Measurements from ENCODE around the gene TMEM61. TPM values are rescaled to one million over a fixed set of nuclear protein-coding genes. Genes with fewer than 3 reads are reported as not detected.
A peak's percentile ranks its signal among the peaks of the same experiment; 100 is the strongest.

The TMEM61 gene
- total RNA-seq, 1 experiment from 2014 or later: not detected

- no peak for TF ChIP-seq CTCF (IDR thresholded peaks at IDR 0.05; ENCODE audit: insufficient read depth in 1 of 2, low read depth in 1 of 2, low read length in 1 of 2, severe bottlenecking in 1 of 2, unreplicated experiment in 1 of 2)
- Mint-ChIP-seq H3K27ac (ENCODE audit: unreplicated experiment) (no peak overlapping the region), H3K9me3 (ENCODE audit: unreplicated experiment) (no peaks in the 10 kb centered on the region), H3K4me1 (ENCODE audit: low read depth, unreplicated experiment) (peaks cover 5% of the 10 kb centered on the region), H3K36me3 (ENCODE audit: insufficient read depth, unreplicated experiment) (no peaks in the 10 kb centered on the region), H3K27me3 (ENCODE audit: insufficient read depth, unreplicated experiment) (no peaks in the 10 kb centered on the region), H3K4me3 (ENCODE audit: unreplicated experiment) (no peak overlapping the region)
- BruUV-seq (replicated peaks): no TSS peak
- intact Hi-C loops (cut with micrococcal nuclease; ENCODE audit: unreplicated experiment): loop anchor here (1.0 kb wide), 1 partner anchor 14 kb away; no protein-coding TSS in a partner anchor
- Histone ChIP-seq H3K27me3 (replicated peaks; ENCODE audit: control insufficient read depth, insufficient read depth, low read length) (no peaks in the 10 kb centered on the region), H3K4me3 (ENCODE audit: low read depth, low read length) (no peak overlapping the region), H3K9me3 (no peaks in the 10 kb centered on the region), H3K4me1 (no peaks in the 10 kb centered on the region), H3K36me3 (ENCODE audit: control insufficient read depth, insufficient read depth, low read length) (no peaks in the 10 kb centered on the region)
- no peak for DNase-seq
- POLR2A ChIA-PET: no interaction called here
- CTCF ChIA-PET: no interaction called here
Measured at GRCh38 chr1:54976747-54977146, 3.7 kb upstream of the TMEM61 start.

GRCh38 chr1:54977533-54978297, 2.7 kb upstream of the TMEM61 start:
- Histone ChIP-seq H3K36me3 (ENCODE audit: control insufficient read depth, insufficient read depth, low read length) (no peaks in the 10 kb centered on the region), H3K9me3 (no peaks in the 10 kb centered on the region), H3K4me1 (no peaks in the 10 kb centered on the region), H3K4me3 (ENCODE audit: low read depth, low read length) (no peak overlapping the region), H3K27me3 (replicated peaks; ENCODE audit: control insufficient read depth, insufficient read depth, low read length) (no peaks in the 10 kb centered on the region)
- H3K4me3 Mint-ChIP-seq (ENCODE audit: unreplicated experiment): no peak overlapping the region
- no peak for DNase-seq
- H3K36me3 Mint-ChIP-seq (ENCODE audit: insufficient read depth, unreplicated experiment): no peaks in the 10 kb centered on the region
- peak overlapping the region; percentile 81 for H3K27ac Mint-ChIP-seq (ENCODE audit: unreplicated experiment)
- H3K9me3 Mint-ChIP-seq (ENCODE audit: unreplicated experiment): no peaks in the 10 kb centered on the region
- BruUV-seq (replicated peaks): no TSS peak
- H3K27me3 Mint-ChIP-seq (ENCODE audit: insufficient read depth, unreplicated experiment): no peaks in the 10 kb centered on the region
- H3K4me1 Mint-ChIP-seq (ENCODE audit: low read depth, unreplicated experiment): peaks cover 5% of the 10 kb centered on the region
- no peak for TF ChIP-seq CTCF (IDR thresholded peaks at IDR 0.05; ENCODE audit: insufficient read depth in 1 of 2, low read depth in 1 of 2, low read length in 1 of 2, severe bottlenecking in 1 of 2, unreplicated experiment in 1 of 2)
- ChIA-PET POLR2A (no interaction called here), CTCF (interaction anchor here (1.5 kb wide), 1 partner anchor 27 kb away, joined by 5 read pairs; no protein-coding TSS in a partner anchor)
- intact Hi-C loops (cut with micrococcal nuclease; ENCODE audit: unreplicated experiment): loop anchor here (1.0 kb wide), 1 partner anchor 13 kb away; no protein-coding TSS in a partner anchor

- no peaks in the 10 kb centered on the region for H3K9me3 ChIP-seq
- H3K4me1 Mint-ChIP-seq (ENCODE audit: low read depth, unreplicated experiment): peaks cover 5% of the 10 kb centered on the region
- POLR2A ChIA-PET: no interaction called here
- intact Hi-C loops (cut with micrococcal nuclease; ENCODE audit: unreplicated experiment): no loop called here
- no peak for DNase-seq
- no peak overlapping the region for H3K4me3 ChIP-seq (ENCODE audit: low read depth, low read length)
- CTCF ChIA-PET: interaction anchor here (0.7 to 1.5 kb wide), 2 partner anchors 28 to 43 kb away, joined by 4 to 5 read pairs; no protein-coding TSS in a partner anchor
- no peak overlapping the region for H3K4me3 Mint-ChIP-seq (ENCODE audit: unreplicated experiment)
- no peak overlapping the region for H3K27ac Mint-ChIP-seq (ENCODE audit: unreplicated experiment)
- BruUV-seq (replicated peaks): no TSS peak
- H3K36me3 Mint-ChIP-seq (ENCODE audit: insufficient read depth, unreplicated experiment): no peaks in the 10 kb centered on the region
- no peaks in the 10 kb centered on the region for H3K9me3 Mint-ChIP-seq (ENCODE audit: unreplicated experiment)
- H3K27me3 Mint-ChIP-seq (ENCODE audit: insufficient read depth, unreplicated experiment): no peaks in the 10 kb centered on the region
- H3K4me1 ChIP-seq: no peaks in the 10 kb centered on the region
- H3K27me3 ChIP-seq (replicated peaks; ENCODE audit: control insufficient read depth, insufficient read depth, low read length): no peaks in the 10 kb centered on the region
- no peak for TF ChIP-seq CTCF (IDR thresholded peaks at IDR 0.05; ENCODE audit: insufficient read depth in 1 of 2, low read depth in 1 of 2, low read length in 1 of 2, severe bottlenecking in 1 of 2, unreplicated experiment in 1 of 2)
- no peaks in the 10 kb centered on the region for H3K36me3 ChIP-seq (ENCODE audit: control insufficient read depth, insufficient read depth, low read length)
Measured at GRCh38 chr1:54978528-54979326, 1.7 kb upstream of the TMEM61 start.
